Progenitor cell of endocrine pancreas (in vitro differentiated cells): Measurements from ENCODE around the gene ACTR1A. TPM values are rescaled to one million over a fixed set of nuclear protein-coding genes. Genes with fewer than 3 reads are reported as not detected.

Experiments used
- DNase-seq: peaks from one replicate; pipeline ENCODE4 v3.0.0; 2021; ENCODE audit warnings: low spot score; ENCODE audit not compliant: unreplicated experiment
- H3K27ac Mint-ChIP-seq: 2 replicates; pipeline ENCODE4 v1.8.0; 2021; ENCODE audit warnings: mild to moderate bottlenecking, moderate library complexity, mixed read lengths
- H3K27me3 Mint-ChIP-seq: 2 replicates; pipeline ENCODE4 v1.8.0; 2021; ENCODE audit warnings: mixed read lengths
- H3K36me3 Mint-ChIP-seq: 2 replicates; pipeline ENCODE4 v1.8.0; 2022; ENCODE audit warnings: mixed read lengths; ENCODE audit not compliant: insufficient read depth
- H3K4me1 Mint-ChIP-seq: 2 replicates; pipeline ENCODE4 v1.8.0; 2021; ENCODE audit warnings: low read depth, mixed read lengths
- H3K4me3 Mint-ChIP-seq: 2 replicates; pipeline ENCODE4 v1.8.0; 2021; ENCODE audit warnings: low read depth, mild to moderate bottlenecking, moderate library complexity, mixed read lengths
- H3K9me3 Mint-ChIP-seq: 2 replicates; pipeline ENCODE4 v1.8.0; 2021; ENCODE audit warnings: low read depth, mixed read lengths
- total RNA-seq: library from RNA; stranded (reverse); gene quantifications from 2 replicates; pipeline ENCODE4 v1.2.1, GENCODE V29; 2021
- TF ChIP-seq, protein P1 (sequence below): fragments of 200-600 bp; sonication (generic); IDR thresholded peaks from one replicate; pipeline ENCODE4 v1.5.0; 2021; ENCODE audit warnings: antibody characterized with exemption, mild to moderate bottlenecking; ENCODE audit not compliant: unreplicated experiment

ACTR1A gene
- total RNA-seq, 1 donor from 2014 or later, result 104 TPM

DNA sequence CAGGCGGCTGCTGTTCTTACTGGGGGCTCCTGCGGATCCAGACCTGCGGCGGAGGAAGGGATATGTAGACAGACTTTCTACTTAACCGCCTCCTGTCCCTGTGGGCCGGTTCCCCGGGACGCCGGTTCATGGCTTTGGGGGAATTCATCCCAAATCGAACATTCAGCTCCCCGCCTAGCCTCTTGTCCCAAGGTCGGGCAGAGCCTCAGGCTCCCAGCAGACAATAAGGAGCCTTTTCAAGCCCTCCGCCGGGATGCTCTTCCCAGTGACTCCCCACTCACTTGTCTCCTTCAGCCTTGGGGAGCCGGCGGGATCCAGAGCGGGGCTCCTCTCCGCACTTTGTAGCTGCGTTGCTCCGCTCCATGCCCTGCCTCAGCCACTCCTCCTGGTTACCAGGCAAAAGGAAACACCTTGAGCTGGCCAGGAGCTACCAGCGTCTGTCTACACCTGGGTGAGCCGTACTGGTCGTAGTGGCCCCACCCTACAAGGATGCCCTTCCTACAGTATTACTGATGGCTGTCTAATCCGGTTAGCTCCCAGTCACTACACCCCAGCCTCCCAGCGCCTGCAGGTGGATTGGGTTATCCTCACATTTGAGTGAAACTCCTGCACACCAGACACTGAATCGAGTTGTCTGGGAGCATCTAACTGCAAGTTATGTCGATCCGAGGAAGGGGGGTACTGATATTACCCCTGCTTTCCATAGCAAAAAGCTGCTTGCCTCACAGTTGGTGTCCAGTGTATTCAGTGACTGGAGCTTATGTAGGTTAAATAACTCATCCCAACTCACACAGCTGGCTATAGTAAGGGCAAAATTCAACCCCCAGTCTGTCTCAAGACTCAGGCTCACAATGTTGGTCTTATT, 51.2 kb downstream of the ACTR1A start, which contains the start of gene C10orf95:
Gene C10orf95 (minus strand): TSS at position 439 of the 865 bp plus-strand sequence. CDS start 450 bp downstream, outside the sequence.
- H3K9me3 Mint-ChIP-seq, result no peaks in the 10 kb centered on the region
- no peaks in the 10 kb centered on the region for H3K27me3 Mint-ChIP-seq
- H3K36me3 Mint-ChIP-seq, result peaks cover 5% of the 10 kb centered on the region
- no peak for DNase-seq
- H3K4me3 Mint-ChIP-seq, result peak within 1 kb of the TSS; percentile 90
- H3K4me1 Mint-ChIP-seq, result peaks cover 30% of the 10 kb centered on the region
- peak within 1 kb of the TSS; percentile 92 for H3K27ac Mint-ChIP-seq
- TF ChIP-seq, protein P1, sequence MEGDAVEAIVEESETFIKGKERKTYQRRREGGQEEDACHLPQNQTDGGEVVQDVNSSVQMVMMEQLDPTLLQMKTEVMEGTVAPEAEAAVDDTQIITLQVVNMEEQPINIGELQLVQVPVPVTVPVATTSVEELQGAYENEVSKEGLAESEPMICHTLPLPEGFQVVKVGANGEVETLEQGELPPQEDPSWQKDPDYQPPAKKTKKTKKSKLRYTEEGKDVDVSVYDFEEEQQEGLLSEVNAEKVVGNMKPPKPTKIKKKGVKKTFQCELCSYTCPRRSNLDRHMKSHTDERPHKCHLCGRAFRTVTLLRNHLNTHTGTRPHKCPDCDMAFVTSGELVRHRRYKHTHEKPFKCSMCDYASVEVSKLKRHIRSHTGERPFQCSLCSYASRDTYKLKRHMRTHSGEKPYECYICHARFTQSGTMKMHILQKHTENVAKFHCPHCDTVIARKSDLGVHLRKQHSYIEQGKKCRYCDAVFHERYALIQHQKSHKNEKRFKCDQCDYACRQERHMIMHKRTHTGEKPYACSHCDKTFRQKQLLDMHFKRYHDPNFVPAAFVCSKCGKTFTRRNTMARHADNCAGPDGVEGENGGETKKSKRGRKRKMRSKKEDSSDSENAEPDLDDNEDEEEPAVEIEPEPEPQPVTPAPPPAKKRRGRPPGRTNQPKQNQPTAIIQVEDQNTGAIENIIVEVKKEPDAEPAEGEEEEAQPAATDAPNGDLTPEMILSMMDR, result no peak

DNA sequence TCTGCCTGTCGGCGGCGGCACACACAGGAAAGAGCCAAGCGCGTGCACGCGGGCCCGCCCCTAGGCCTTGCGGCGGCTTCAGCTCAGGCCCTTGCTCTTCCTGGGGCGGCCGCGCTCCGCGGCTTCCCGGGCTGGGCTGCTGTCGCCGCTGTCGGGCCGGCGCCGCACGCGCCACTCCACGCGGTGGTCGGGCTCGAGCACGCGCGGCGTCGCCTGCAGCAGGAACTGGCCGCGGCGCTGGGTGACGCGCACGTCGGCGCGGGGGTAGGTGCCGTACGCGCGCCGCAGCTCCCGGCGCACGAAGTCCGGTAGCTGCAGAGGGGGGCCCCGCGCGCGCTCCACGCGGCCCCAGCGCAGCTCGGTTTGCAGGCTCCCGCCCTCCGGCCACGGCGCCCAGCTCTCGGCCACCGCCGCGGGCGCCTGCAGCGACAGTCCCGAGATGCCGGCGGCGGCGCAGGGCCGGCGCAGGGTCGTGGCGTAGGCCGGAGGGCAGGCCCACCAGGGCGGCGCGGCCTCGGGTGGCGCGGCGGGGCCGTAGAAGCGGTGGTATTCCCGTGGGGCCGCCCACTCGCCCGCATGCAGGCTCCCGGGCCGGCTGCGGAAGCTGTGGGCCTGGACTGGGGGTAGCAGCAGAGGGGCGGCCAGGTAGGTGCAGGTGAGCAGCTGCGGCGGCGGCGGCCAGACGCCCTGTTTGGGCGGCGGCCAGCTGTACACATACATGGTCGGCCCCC, 52.0 kb downstream of the ACTR1A start:
- no peaks in the 10 kb centered on the region for H3K27me3 Mint-ChIP-seq
- peak overlapping the region; percentile 91 for H3K27ac Mint-ChIP-seq
- TF ChIP-seq, protein P1, result no peak
- H3K4me1 Mint-ChIP-seq, result peaks cover 27% of the 10 kb centered on the region
- peaks cover 5% of the 10 kb centered on the region for H3K36me3 Mint-ChIP-seq
- no peaks in the 10 kb centered on the region for H3K9me3 Mint-ChIP-seq
- peak; percentile 67 for DNase-seq
- H3K4me3 Mint-ChIP-seq, result peak overlapping the region; percentile 90

DNA sequence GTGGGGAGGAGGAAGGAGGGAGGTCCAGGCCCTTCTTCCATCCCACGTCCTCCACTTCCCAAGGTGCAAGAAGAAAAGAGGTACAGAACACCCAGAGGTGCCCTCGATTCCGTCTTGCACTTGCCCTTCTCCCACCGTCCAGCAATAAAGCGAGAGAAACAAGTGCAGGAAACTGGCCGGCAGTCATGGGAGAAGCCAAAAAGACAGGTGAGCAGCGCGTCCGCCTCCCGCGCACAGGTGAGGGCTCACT, 52.5 kb downstream of the ACTR1A start:
- Mint-ChIP-seq H3K4me3 (peak overlapping the region; percentile 90), H3K27ac (peak overlapping the region; percentile 91), H3K9me3 (no peaks in the 10 kb centered on the region), H3K27me3 (no peaks in the 10 kb centered on the region), H3K4me1 (peaks cover 25% of the 10 kb centered on the region), H3K36me3 (peaks cover 5% of the 10 kb centered on the region)
- TF ChIP-seq, protein P1, result no peak
- DNase-seq, result no peak

DNA sequence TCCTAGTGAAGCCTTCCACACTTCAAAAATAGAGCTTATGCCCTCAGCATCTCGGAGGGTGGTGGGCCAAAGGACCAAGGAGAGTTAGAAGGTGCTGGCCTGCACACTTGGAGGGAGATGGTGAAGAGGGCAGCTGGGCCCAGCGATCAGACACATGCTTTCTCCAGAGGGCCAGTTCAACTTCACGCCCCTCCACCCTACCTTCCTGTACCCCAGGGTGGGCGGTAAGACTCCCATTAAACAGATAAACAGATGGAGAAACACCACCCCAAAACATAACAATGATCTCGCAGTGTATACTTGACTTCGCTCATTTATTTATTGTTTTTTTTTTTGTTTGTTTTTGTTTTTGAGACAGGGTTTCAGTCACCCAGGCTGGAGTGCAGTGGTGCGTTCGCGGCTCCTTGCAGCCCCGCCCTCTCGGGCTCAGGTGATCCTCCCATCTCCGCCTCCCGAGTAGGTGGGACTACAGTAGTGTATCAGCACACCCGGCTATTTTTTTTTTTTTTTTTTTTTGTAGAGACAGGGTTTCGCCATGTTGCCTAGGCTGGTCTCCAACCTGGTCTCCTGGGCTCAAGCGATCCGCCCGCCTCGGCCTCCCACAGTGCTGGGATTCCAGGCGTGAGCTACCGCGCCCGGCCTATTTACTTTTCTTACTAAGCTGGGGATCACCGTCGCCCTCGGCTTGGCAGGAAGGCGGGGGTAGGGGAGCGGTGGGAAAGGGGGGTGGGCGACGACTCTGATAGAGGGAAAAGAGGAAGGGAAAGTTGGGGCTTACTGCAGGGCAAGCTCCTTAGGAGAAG, 53.0 kb downstream of the ACTR1A start:
- DNase-seq, result peak; percentile 51
- Mint-ChIP-seq H3K4me1 (peaks cover 20% of the 10 kb centered on the region), H3K27ac (peak overlapping the region; percentile 91)

More for the DNA sequence above, 53.0 kb downstream of the ACTR1A start:
- TF ChIP-seq, protein P1, result no peak
- Mint-ChIP-seq H3K27me3 (no peaks in the 10 kb centered on the region), H3K4me3 (peak overlapping the region; percentile 90), H3K36me3 (peaks cover 5% of the 10 kb centered on the region), H3K9me3 (no peaks in the 10 kb centered on the region)
